ENCODE data around the gene NBPF9.
"Not testable (repeated sequence)": the region's sequence is repeated elsewhere in the genome, so short reads cannot be mapped to it uniquely, and the experiment has no call there.

Gene NBPF9

DNA sequence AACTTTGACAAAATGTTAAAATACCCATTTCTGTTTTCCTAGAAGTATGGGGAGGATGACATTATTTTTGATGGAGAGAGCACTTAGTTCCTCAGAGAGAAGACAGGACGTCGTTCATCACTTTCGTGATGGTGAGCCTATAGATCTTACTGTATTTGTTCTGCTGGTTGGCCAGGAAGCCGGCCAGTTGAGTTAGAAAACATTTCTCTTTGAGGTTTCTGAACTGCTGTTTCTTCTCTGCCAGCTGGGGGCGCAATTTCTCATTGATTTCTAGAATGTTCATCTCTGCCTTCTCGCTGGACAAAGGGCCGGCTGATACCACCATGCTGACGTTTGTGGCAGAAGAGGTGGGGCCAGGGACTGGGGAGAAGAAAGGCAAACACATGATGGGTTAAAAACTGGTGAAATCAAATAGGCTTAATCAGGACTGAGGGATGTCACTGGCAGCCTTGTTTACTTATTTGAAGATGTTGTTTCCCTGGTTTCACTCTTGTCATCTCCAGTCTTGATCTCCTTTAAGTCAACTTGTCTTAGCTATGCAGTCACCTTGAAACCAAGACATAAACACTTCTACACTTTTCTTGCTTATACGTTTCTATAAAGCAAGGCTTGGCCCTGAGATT lies 27.7 kb downstream of the NBPF9 start:
- H2AFZ ChIP-seq (ENCODE audit: low read depth); H3K79me2 ChIP-seq (ENCODE audit: insufficient read depth, low read depth); H4K20me1 ChIP-seq (ENCODE audit: insufficient read depth); H3K36me3 ChIP-seq (ENCODE audit: insufficient read depth); H3K27ac ChIP-seq; H3K4me2 ChIP-seq; H3K27me3 ChIP-seq (ENCODE audit: insufficient read depth, low read depth); H3K9ac ChIP-seq; H3K4me1 ChIP-seq (ENCODE audit: low read depth, poor library complexity, severe bottlenecking); H3K4me3 ChIP-seq (IDR thresholded peaks at IDR 0.05; ENCODE audit: insufficient read depth, low read depth, low read length): not testable (repeated sequence)
- TF ChIP-seq, protein P1, sequence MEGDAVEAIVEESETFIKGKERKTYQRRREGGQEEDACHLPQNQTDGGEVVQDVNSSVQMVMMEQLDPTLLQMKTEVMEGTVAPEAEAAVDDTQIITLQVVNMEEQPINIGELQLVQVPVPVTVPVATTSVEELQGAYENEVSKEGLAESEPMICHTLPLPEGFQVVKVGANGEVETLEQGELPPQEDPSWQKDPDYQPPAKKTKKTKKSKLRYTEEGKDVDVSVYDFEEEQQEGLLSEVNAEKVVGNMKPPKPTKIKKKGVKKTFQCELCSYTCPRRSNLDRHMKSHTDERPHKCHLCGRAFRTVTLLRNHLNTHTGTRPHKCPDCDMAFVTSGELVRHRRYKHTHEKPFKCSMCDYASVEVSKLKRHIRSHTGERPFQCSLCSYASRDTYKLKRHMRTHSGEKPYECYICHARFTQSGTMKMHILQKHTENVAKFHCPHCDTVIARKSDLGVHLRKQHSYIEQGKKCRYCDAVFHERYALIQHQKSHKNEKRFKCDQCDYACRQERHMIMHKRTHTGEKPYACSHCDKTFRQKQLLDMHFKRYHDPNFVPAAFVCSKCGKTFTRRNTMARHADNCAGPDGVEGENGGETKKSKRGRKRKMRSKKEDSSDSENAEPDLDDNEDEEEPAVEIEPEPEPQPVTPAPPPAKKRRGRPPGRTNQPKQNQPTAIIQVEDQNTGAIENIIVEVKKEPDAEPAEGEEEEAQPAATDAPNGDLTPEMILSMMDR (conservative IDR thresholded peaks at IDR 0.05; ENCODE audit: low read depth, low read length) = peak; percentile 36; the same call in 1 of the 2 replicates

DNA sequence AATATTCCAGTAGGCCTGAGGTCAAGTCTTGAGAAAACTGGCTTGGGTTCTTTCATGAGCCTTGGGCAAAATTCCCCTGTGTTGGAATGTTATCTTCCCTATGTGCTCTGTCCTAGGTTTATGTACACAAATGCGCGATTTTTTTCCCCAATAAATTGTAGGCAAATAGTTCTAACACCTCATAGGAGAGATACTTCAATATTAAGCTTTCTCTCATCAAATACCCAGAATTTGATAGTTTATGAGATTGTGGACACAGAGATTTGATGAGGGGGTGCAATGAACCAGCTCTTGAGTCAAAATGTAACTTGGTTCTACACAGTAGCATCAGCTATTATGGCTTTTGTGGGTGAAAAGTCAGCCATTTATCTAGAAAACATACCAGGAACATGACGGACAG lies 38.7 kb downstream of the NBPF9 start:
- H3K27me3 ChIP-seq (ENCODE audit: insufficient read depth, low read depth); H3K9ac ChIP-seq; H4K20me1 ChIP-seq (ENCODE audit: insufficient read depth); H3K4me3 ChIP-seq (IDR thresholded peaks at IDR 0.05; ENCODE audit: insufficient read depth, low read depth, low read length); H2AFZ ChIP-seq (ENCODE audit: low read depth); H3K79me2 ChIP-seq (ENCODE audit: insufficient read depth, low read depth); H3K36me3 ChIP-seq (ENCODE audit: insufficient read depth); H3K4me1 ChIP-seq (ENCODE audit: low read depth, poor library complexity, severe bottlenecking); H3K27ac ChIP-seq: not testable (repeated sequence)
- H3K4me2 ChIP-seq = 0 out of 2 replicates have a peak overlapping the region, but pooled peaks have one; percentile 5

DNA sequence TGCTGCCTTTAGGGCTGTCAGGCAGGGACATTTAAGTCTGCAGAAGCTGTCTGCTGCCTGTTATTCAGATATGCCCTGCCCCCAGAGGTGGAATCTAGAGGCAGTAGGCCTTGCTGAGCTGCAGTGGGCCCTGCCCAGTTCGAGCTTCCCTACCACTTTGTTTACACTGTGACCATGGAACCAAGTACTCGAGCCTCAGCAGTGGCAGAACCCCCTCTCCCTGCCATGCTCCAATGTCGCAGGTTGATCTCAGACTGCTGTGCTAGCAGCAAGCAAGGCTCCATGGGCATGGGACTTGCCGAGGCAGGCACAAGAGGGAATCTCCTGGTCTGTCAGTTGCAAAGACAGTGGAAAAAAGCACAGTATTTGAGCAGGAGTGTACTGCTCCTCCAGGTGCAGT lies 60.3 kb downstream of the NBPF9 start:
- not testable (repeated sequence) for H4K20me1 ChIP-seq (ENCODE audit: insufficient read depth)

DNA sequence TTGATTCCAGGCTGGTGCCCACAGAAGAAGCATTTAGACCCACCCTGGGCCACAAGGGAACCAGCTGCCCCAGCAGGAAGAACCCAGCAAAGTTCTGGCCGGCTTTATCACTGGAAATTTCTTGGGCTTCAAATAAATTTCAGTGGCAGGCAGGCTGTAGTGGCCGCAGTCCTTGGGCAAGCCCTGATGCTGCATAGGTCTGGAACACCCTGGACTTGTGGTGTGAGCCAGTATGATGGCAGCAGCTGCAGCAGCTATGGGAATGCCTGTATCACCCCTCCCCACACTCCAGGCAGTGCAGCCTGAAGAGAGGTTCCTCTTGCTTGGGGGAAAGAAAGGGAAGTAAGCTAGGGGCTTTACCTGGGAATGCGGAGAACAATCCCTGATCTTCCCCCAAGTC lies 69.4 kb downstream of the NBPF9 start:
- H2AFZ ChIP-seq (ENCODE audit: low read depth); H3K27me3 ChIP-seq (ENCODE audit: insufficient read depth, low read depth); H4K20me1 ChIP-seq (ENCODE audit: insufficient read depth): not testable (repeated sequence)

More for the DNA sequence above, 60.3 kb downstream of the NBPF9 start:
- not testable (repeated sequence) for H3K27me3 ChIP-seq (ENCODE audit: insufficient read depth, low read depth); H3K9ac ChIP-seq; H3K4me3 ChIP-seq (IDR thresholded peaks at IDR 0.05; ENCODE audit: insufficient read depth, low read depth, low read length); H2AFZ ChIP-seq (ENCODE audit: low read depth); H3K36me3 ChIP-seq (ENCODE audit: insufficient read depth); H3K27ac ChIP-seq; H3K4me1 ChIP-seq (ENCODE audit: low read depth, poor library complexity, severe bottlenecking); H3K79me2 ChIP-seq (ENCODE audit: insufficient read depth, low read depth); H3K4me2 ChIP-seq

DNA sequence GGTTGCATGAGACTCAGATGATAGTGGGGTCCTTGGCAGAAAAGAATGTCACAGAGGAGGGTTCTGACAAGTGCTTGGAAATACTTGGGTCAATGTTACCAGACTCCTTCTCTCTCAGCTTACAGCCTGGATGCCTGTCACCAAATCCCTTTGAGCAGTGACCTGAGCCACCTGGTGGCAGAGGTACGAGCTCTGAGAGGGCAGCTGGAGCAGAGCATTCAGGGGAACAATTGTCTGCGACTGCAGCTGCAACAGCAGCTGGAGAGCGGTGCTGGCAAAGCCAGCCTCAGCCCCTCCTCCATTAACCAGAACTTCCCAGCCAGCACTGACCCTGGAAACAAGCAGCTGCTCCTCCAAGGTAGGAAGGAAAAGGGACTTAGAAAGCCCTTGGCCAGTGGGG lies 79.0 kb downstream of the NBPF9 start:
- H3K79me2 ChIP-seq (ENCODE audit: insufficient read depth, low read depth); H3K9ac ChIP-seq; H4K20me1 ChIP-seq (ENCODE audit: insufficient read depth); H3K4me1 ChIP-seq (ENCODE audit: low read depth, poor library complexity, severe bottlenecking); H3K4me3 ChIP-seq (IDR thresholded peaks at IDR 0.05; ENCODE audit: insufficient read depth, low read depth, low read length); H3K36me3 ChIP-seq (ENCODE audit: insufficient read depth); H3K27ac ChIP-seq; H3K27me3 ChIP-seq (ENCODE audit: insufficient read depth, low read depth): not testable (repeated sequence)
- Histone ChIP-seq H3K4me2 (peak overlapping the region; percentile 41; the same call in 1 of the 2 replicates), H2AFZ (ENCODE audit: low read depth) (peak overlapping the region; percentile 30; the same call in 1 of the 2 replicates)

More for the DNA sequence above, 69.4 kb downstream of the NBPF9 start:
- not testable (repeated sequence) for H3K9ac ChIP-seq; H3K36me3 ChIP-seq (ENCODE audit: insufficient read depth); H3K4me2 ChIP-seq; H3K4me1 ChIP-seq (ENCODE audit: low read depth, poor library complexity, severe bottlenecking); H3K27ac ChIP-seq; H3K79me2 ChIP-seq (ENCODE audit: insufficient read depth, low read depth); H3K4me3 ChIP-seq (IDR thresholded peaks at IDR 0.05; ENCODE audit: insufficient read depth, low read depth, low read length)

DNA sequence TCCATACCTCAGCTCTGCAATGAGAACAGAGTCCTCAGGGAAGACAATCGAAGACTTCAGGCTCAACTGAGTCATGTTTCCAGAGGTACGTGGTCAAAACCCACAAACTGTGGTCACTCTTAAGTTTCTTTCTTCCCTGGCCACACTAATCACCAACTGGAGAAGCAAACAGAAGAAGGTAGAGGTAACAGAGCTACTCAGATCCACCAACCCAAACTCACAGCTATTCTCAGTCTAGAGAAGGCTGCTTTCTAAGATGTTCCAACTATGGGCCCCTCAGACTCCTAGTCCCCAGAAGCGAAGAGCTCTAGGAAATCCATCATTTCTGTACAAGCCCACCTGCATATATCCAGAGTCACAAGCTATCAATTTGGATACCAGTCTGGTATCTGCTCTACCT lies 84.8 kb downstream of the NBPF9 start:
- not testable (repeated sequence) for H3K36me3 ChIP-seq (ENCODE audit: insufficient read depth); H3K79me2 ChIP-seq (ENCODE audit: insufficient read depth, low read depth); H4K20me1 ChIP-seq (ENCODE audit: insufficient read depth); H3K4me2 ChIP-seq; H3K9ac ChIP-seq; H3K27ac ChIP-seq; H3K27me3 ChIP-seq (ENCODE audit: insufficient read depth, low read depth); H3K4me3 ChIP-seq (IDR thresholded peaks at IDR 0.05; ENCODE audit: insufficient read depth, low read depth, low read length); H2AFZ ChIP-seq (ENCODE audit: low read depth); H3K4me1 ChIP-seq (ENCODE audit: low read depth, poor library complexity, severe bottlenecking)

DNA sequence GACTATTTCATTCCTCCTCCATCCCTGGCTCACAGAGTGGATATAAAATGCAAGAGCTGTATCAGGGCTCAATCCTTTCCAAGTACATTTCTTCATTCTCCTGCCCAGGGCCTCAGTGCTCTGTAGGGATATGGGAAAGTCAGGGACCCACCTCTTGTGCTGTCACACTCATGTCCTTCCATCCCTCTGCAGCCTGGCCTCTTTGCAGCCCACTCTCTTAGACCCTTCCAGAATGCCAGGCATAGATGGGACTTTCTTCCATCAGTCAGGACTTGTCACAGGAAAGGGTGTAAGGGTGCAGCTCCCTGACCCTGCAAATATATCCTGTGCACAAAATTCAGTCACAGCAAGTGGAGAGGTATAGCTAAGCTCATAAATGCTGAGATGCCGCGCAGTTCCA lies 86.7 kb downstream of the NBPF9 start:
- not testable (repeated sequence) for H3K36me3 ChIP-seq (ENCODE audit: insufficient read depth); H3K4me3 ChIP-seq (IDR thresholded peaks at IDR 0.05; ENCODE audit: insufficient read depth, low read depth, low read length); H2AFZ ChIP-seq (ENCODE audit: low read depth); H3K27ac ChIP-seq; H3K79me2 ChIP-seq (ENCODE audit: insufficient read depth, low read depth); H3K27me3 ChIP-seq (ENCODE audit: insufficient read depth, low read depth); H4K20me1 ChIP-seq (ENCODE audit: insufficient read depth); H3K4me2 ChIP-seq; H3K4me1 ChIP-seq (ENCODE audit: low read depth, poor library complexity, severe bottlenecking); H3K9ac ChIP-seq

DNA sequence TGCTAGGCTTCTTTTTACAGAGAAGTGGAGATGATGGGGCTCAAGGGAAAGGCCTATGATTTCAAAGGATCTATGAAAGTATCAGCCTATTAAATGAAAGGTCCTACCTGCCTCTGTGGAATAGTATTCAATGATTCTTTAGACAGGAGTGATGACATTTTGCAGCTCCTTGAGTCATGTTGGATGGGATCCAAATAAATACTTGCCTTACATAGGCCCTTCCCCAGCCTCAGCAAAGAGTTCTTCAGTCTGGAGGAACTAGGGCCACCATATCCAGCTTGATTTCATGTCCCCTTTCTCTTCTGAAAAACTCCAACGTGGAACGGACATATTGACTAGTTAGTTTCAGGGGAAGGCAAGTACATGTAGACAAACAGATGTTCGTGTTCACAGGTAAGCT lies 87.8 kb downstream of the NBPF9 start:
- not testable (repeated sequence) for H3K4me1 ChIP-seq (ENCODE audit: low read depth, poor library complexity, severe bottlenecking); H3K9ac ChIP-seq; H2AFZ ChIP-seq (ENCODE audit: low read depth); H3K36me3 ChIP-seq (ENCODE audit: insufficient read depth); H3K27me3 ChIP-seq (ENCODE audit: insufficient read depth, low read depth); H4K20me1 ChIP-seq (ENCODE audit: insufficient read depth); H3K79me2 ChIP-seq (ENCODE audit: insufficient read depth, low read depth); H3K27ac ChIP-seq; H3K4me2 ChIP-seq; H3K4me3 ChIP-seq (IDR thresholded peaks at IDR 0.05; ENCODE audit: insufficient read depth, low read depth, low read length)

DNA sequence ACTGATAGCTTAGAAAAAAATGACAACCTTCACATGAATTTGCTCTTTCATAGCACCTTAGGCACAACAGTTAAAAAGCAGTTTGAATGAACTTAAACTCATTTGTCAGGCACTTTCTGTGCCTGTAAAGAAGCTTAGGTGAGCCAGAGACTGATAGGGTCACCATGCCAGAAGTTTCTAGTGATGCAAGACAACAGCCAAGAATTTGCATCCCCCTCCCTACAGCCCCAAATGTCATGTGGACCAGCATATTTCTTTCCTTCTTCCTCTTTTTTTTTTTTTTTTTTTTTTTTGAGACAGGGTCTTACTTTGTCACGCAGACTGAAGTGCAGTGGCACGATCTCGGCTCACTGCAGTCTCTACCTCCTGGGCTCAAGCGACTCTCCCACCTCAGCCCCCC lies 89.8 kb downstream of the NBPF9 start:
- not testable (repeated sequence) for H4K20me1 ChIP-seq (ENCODE audit: insufficient read depth); H2AFZ ChIP-seq (ENCODE audit: low read depth); H3K79me2 ChIP-seq (ENCODE audit: insufficient read depth, low read depth); H3K27ac ChIP-seq; H3K9ac ChIP-seq; H3K36me3 ChIP-seq (ENCODE audit: insufficient read depth); H3K4me3 ChIP-seq (IDR thresholded peaks at IDR 0.05; ENCODE audit: insufficient read depth, low read depth, low read length); H3K4me1 ChIP-seq (ENCODE audit: low read depth, poor library complexity, severe bottlenecking); H3K4me2 ChIP-seq; H3K27me3 ChIP-seq (ENCODE audit: insufficient read depth, low read depth)

DNA sequence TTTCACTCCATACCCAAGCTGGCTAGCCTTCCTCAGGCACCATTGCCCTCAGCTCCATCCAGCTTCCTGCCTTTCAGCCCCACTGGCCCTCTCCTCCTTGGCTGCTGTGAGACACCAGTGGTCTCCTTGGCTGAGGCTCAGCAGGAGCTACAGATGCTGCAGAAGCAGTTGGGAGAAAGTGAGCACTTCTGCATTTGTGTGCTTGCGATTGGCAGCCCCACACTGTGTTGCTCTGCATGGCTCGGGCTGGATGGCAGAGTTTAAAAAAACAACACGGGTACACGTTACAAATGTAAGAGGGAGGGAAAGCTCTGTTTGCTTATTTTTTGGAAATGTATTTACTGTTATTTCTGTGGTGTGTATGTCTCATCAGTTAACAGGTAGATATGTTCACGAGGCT lies 90.8 kb downstream of the NBPF9 start:
- H3K4me1 ChIP-seq (ENCODE audit: low read depth, poor library complexity, severe bottlenecking); H3K79me2 ChIP-seq (ENCODE audit: insufficient read depth, low read depth); H3K36me3 ChIP-seq (ENCODE audit: insufficient read depth); H2AFZ ChIP-seq (ENCODE audit: low read depth); H3K4me3 ChIP-seq (IDR thresholded peaks at IDR 0.05; ENCODE audit: insufficient read depth, low read depth, low read length); H4K20me1 ChIP-seq (ENCODE audit: insufficient read depth); H3K27ac ChIP-seq; H3K9ac ChIP-seq; H3K27me3 ChIP-seq (ENCODE audit: insufficient read depth, low read depth); H3K4me2 ChIP-seq: not testable (repeated sequence)
